Measurements from ENCODE around the gene NDST1.

NDST1 gene

GRCh38 chr5:150489360-150490295 lies 18.3 kb upstream of the NDST1 start:
- no peak for DNase-seq (ENCODE audit: low read depth in 2 of 2)

GRCh38 chr5:150490296-150490669 lies 17.6 kb upstream of the NDST1 start:
- no peak for DNase-seq (ENCODE audit: low read depth in 2 of 2)

GRCh38 chr5:150490754-150491153 lies 17.2 kb upstream of the NDST1 start:
- DNase-seq (ENCODE audit: low read depth in 2 of 2): no peak

GRCh38 chr5:150491876-150492275 lies 16.1 kb upstream of the NDST1 start:
- no peak for DNase-seq (ENCODE audit: low read depth in 2 of 2)

GRCh38 chr5:150492621-150493020 lies 15.3 kb upstream of the NDST1 start:
- DNase-seq (ENCODE audit: low read depth in 2 of 2): no peak

GRCh38 chr5:150496098-150496497 lies 11.8 kb upstream of the NDST1 start:
- DNase-seq (ENCODE audit: low read depth in 2 of 2): no peak

GRCh38 chr5:150496534-150496933 lies 11.4 kb upstream of the NDST1 start:
- DNase-seq (ENCODE audit: low read depth in 2 of 2): no peak

GRCh38 chr5:150497274-150497988 lies 10.5 kb upstream of the NDST1 start:
- DNase-seq (ENCODE audit: low read depth in 2 of 2): no peak

GRCh38 chr5:150497989-150498317 lies 10.0 kb upstream of the NDST1 start:
- no peak for DNase-seq (ENCODE audit: low read depth in 2 of 2)

- no peak for DNase-seq (ENCODE audit: low read depth in 2 of 2)
Observed at GRCh38 chr5:150498501-150498900, 9.4 kb upstream of the NDST1 start.

- no peak for DNase-seq (ENCODE audit: low read depth in 2 of 2)
Observed at GRCh38 chr5:150498971-150499370, 9.0 kb upstream of the NDST1 start.

GRCh38 chr5:150499437-150499956 lies 8.4 kb upstream of the NDST1 start:
- no peak for DNase-seq (ENCODE audit: low read depth in 2 of 2)

GRCh38 chr5:150500328-150500841 lies 7.5 kb upstream of the NDST1 start:
- DNase-seq (ENCODE audit: low read depth in 2 of 2): no peak

- no peak for DNase-seq (ENCODE audit: low read depth in 2 of 2)
Observed at GRCh38 chr5:150500905-150501304, 7.0 kb upstream of the NDST1 start.

- DNase-seq (ENCODE audit: low read depth in 2 of 2): no peak
Observed at GRCh38 chr5:150502106-150502505, 5.8 kb upstream of the NDST1 start.

- DNase-seq (ENCODE audit: low read depth in 2 of 2): no peak
Observed at GRCh38 chr5:150502847-150503246, 5.1 kb upstream of the NDST1 start.

GRCh38 chr5:150503386-150503785 lies 4.5 kb upstream of the NDST1 start:
- no peak for DNase-seq (ENCODE audit: low read depth in 2 of 2)

GRCh38 chr5:150503977-150504620 lies 3.8 kb upstream of the NDST1 start:
- no peak for DNase-seq (ENCODE audit: low read depth in 2 of 2)

GRCh38 chr5:150505041-150505511 lies 2.9 kb upstream of the NDST1 start:
- DNase-seq (ENCODE audit: low read depth in 2 of 2): no peak

GRCh38 chr5:150505816-150506215 lies 2.1 kb upstream of the NDST1 start:
- DNase-seq (ENCODE audit: low read depth in 2 of 2): no peak

- DNase-seq (ENCODE audit: low read depth in 2 of 2): no peak
Observed at GRCh38 chr5:150506571-150507473, 1.1 kb upstream of the NDST1 start.

Data from stimulated activated CD4-positive, alpha-beta T cell treated with anti-CD3 and anti-CD28 coated beads, Interleukin-15, amount 100 ng/mL, for 48 hours (primary cell).